GM12874 (cell line): ENCODE data around the gene GATA3.

ENCODE experiments used
- CTCF ChIP-seq: IDR thresholded peaks from 2 replicates; pipeline ENCODE4 v1.5.1; 2011; ENCODE audit warnings: low read depth, mild to moderate bottlenecking, control low read depth, low read length, moderate library complexity; ENCODE audit not compliant: insufficient read depth

The GATA3 gene

GRCh38 chr10:8023321-8023720, 31.2 kb upstream of the GATA3 start:
- no peak for TF ChIP-seq CTCF

- no peak for TF ChIP-seq CTCF
Observed at GRCh38 chr10:8023851-8024250, 30.6 kb upstream of the GATA3 start.

- no peak for TF ChIP-seq CTCF
Observed at GRCh38 chr10:8026349-8027259, 27.9 kb upstream of the GATA3 start.

- TF ChIP-seq CTCF, result no peak
Observed at GRCh38 chr10:8032558-8032957, 21.9 kb upstream of the GATA3 start.

- no peak for TF ChIP-seq CTCF
Observed at GRCh38 chr10:8033812-8034465, 20.5 kb upstream of the GATA3 start.

GRCh38 chr10:8034466-8035005, 20.0 kb upstream of the GATA3 start:
- no peak for TF ChIP-seq CTCF

GRCh38 chr10:8035006-8035640, 19.4 kb upstream of the GATA3 start:
- no peak for TF ChIP-seq CTCF
